ENCODE results near the gene NPAS4.

Gene NPAS4

DNA sequence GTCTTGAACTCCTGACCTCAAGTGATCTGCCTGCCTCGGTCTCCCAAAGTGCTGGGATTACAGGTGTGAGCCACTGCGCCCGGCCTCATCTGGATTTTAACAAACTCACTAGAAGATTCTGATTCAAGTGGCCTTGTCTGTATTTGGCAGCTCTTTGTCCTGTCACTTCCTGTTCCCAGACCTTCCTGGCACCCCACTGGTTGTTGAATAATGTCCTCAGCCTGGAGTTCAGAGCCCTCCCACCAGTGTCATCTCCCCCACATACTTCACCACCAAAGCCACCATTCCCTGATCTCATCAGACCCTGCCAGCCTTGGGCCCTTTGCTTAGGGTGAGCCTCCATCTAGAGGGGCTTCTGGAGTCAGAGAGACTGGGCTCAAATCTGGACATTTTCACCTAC lies 49.2 kb downstream of the NPAS4 start:
- no peak overlapping the region for H3K4me3 ChIP-seq (ENCODE audit: insufficient read depth, low read length, poor library complexity, severe bottlenecking)
- TF ChIP-seq, protein P1, sequence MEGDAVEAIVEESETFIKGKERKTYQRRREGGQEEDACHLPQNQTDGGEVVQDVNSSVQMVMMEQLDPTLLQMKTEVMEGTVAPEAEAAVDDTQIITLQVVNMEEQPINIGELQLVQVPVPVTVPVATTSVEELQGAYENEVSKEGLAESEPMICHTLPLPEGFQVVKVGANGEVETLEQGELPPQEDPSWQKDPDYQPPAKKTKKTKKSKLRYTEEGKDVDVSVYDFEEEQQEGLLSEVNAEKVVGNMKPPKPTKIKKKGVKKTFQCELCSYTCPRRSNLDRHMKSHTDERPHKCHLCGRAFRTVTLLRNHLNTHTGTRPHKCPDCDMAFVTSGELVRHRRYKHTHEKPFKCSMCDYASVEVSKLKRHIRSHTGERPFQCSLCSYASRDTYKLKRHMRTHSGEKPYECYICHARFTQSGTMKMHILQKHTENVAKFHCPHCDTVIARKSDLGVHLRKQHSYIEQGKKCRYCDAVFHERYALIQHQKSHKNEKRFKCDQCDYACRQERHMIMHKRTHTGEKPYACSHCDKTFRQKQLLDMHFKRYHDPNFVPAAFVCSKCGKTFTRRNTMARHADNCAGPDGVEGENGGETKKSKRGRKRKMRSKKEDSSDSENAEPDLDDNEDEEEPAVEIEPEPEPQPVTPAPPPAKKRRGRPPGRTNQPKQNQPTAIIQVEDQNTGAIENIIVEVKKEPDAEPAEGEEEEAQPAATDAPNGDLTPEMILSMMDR (IDR thresholded peaks at IDR 0.05; ENCODE audit: insufficient read depth, low read length, poor library complexity, severe bottlenecking): no peak
- TF ChIP-seq EZH2phosphoT487 (conservative IDR thresholded peaks at IDR 0.05; ENCODE audit: low read length): no peak
- H4K20me1 ChIP-seq (ENCODE audit: low read depth, low read length): no peaks in the 10 kb centered on the region

DNA sequence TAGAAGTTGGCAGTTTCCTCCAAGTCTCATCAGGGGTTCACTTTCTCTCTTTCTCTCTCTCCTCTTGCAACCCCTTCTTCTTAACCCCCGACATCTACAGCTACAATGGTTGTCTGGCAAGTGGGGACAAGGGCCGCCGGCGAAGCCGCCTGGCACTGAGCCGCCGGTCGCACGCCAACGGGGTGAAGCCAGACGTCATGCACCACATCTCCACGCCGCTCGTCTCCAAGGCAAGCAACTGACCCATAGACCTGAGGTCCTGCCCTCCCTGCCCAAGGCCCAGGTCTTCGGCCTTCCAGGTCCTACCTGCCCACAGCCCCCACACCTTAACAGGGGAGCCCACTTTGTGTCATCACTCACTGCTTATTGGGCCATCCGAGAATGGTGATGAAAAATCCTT lies 50.3 kb downstream of the NPAS4 start:
- H3K4me2 ChIP-seq (ENCODE audit: low read depth, low read length, poor library complexity, severe bottlenecking): no peak overlapping the region
- H3F3A ChIP-seq (ENCODE audit: insufficient read depth): peaks cover 4% of the 10 kb centered on the region; the same call in 1 of the 2 replicates
- TF ChIP-seq EZH2phosphoT487 (conservative IDR thresholded peaks at IDR 0.05; ENCODE audit: low read length): no peak
- TF ChIP-seq, protein P1 (IDR thresholded peaks at IDR 0.05; ENCODE audit: insufficient read depth, low read length, poor library complexity, severe bottlenecking): no peak
- H3K79me2 ChIP-seq (ENCODE audit: insufficient read depth, low read length): no peaks in the 10 kb centered on the region
- H3K9me3 ChIP-seq (ENCODE audit: insufficient read depth, low read length): no peaks in the 10 kb centered on the region
- H3K9ac ChIP-seq (ENCODE audit: low read length): no peak overlapping the region
- H3K4me3 ChIP-seq (ENCODE audit: insufficient read depth, low read length, poor library complexity, severe bottlenecking): no peak overlapping the region
- no peak overlapping the region for H2AFZ ChIP-seq (ENCODE audit: low read depth, low read length, severe bottlenecking)
- H3K36me3 ChIP-seq (ENCODE audit: low read length): no peaks in the 10 kb centered on the region
- no peak overlapping the region for H3K27ac ChIP-seq (ENCODE audit: low read depth, low read length)
- H3K27me3 ChIP-seq (ENCODE audit: low read length): no peaks in the 10 kb centered on the region
- no peaks in the 10 kb centered on the region for H3K9me2 ChIP-seq (replicated peaks; ENCODE audit: insufficient read depth, low read length)
- no peaks in the 10 kb centered on the region for H4K20me1 ChIP-seq (ENCODE audit: low read depth, low read length)

More for the DNA sequence above, 49.2 kb downstream of the NPAS4 start:
- Histone ChIP-seq H3K9me2 (replicated peaks; ENCODE audit: insufficient read depth, low read length) (no peaks in the 10 kb centered on the region), H3K9ac (ENCODE audit: low read length) (no peak overlapping the region), H3K27me3 (ENCODE audit: low read length) (no peaks in the 10 kb centered on the region), H3F3A (ENCODE audit: insufficient read depth) (peaks cover 10% of the 10 kb centered on the region), H3K4me2 (ENCODE audit: low read depth, low read length, poor library complexity, severe bottlenecking) (no peak overlapping the region), H3K9me3 (ENCODE audit: insufficient read depth, low read length) (no peaks in the 10 kb centered on the region), H3K79me2 (ENCODE audit: insufficient read depth, low read length) (no peaks in the 10 kb centered on the region), H3K36me3 (ENCODE audit: low read length) (no peaks in the 10 kb centered on the region), H3K27ac (ENCODE audit: low read depth, low read length) (no peak overlapping the region), H2AFZ (ENCODE audit: low read depth, low read length, severe bottlenecking) (no peak overlapping the region)

DNA sequence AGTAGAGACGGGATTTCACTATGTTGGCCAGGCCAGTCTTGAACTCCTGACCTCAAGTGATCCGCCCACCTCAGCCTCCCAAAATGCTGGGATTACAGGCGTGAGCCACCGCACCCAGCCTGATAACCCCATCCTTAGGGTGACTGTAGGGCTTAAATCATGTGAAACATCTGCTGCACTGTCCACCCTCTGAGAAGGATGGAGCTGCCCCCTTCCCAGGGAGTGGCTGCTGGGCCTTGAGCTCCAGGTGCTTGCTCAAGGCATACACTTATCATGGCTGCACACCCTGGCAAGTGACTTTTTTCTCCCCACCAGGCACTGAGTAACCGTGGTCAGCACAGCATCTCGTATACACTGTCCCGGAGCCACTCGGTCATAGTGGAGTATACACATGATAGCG lies 51.2 kb downstream of the NPAS4 start:
- Histone ChIP-seq H3K9me2 (replicated peaks; ENCODE audit: insufficient read depth, low read length) (no peaks in the 10 kb centered on the region), H3K27ac (ENCODE audit: low read depth, low read length) (no peak overlapping the region), H3K9me3 (ENCODE audit: insufficient read depth, low read length) (no peaks in the 10 kb centered on the region)

More for the DNA sequence above, 51.2 kb downstream of the NPAS4 start:
- Histone ChIP-seq H3K36me3 (ENCODE audit: low read length) (no peaks in the 10 kb centered on the region), H2AFZ (ENCODE audit: low read depth, low read length, severe bottlenecking) (no peak overlapping the region), H4K20me1 (ENCODE audit: low read depth, low read length) (no peaks in the 10 kb centered on the region), H3K4me3 (ENCODE audit: insufficient read depth, low read length, poor library complexity, severe bottlenecking) (no peak overlapping the region), H3K4me2 (ENCODE audit: low read depth, low read length, poor library complexity, severe bottlenecking) (no peak overlapping the region), H3K79me2 (ENCODE audit: insufficient read depth, low read length) (no peaks in the 10 kb centered on the region), H3K27me3 (ENCODE audit: low read length) (no peaks in the 10 kb centered on the region), H3K9ac (ENCODE audit: low read length) (no peak overlapping the region), H3F3A (ENCODE audit: insufficient read depth) (no peaks in the 10 kb centered on the region)
- TF ChIP-seq, protein P1 (IDR thresholded peaks at IDR 0.05; ENCODE audit: insufficient read depth, low read length, poor library complexity, severe bottlenecking): no peak
- TF ChIP-seq EZH2phosphoT487 (conservative IDR thresholded peaks at IDR 0.05; ENCODE audit: low read length): no peak
